Trophoblast cell (in vitro differentiated cells and primary cell): ENCODE results near the gene ODAD2.
A peak's percentile ranks its signal among the peaks of the same experiment; 100 is the strongest.

ENCODE experiments used
- DNase-seq, 2 donors: peaks; one replicate each; pipeline ENCODE4 v3.0.0-alpha.2; 2016
- H2AFZ ChIP-seq: 2 replicates; pipeline ENCODE4 v1.6.1; 2013; ENCODE audit warnings: low read length, moderate library complexity, mild to moderate bottlenecking; ENCODE audit not compliant: insufficient read depth, poor library complexity
- H2AK5ac ChIP-seq: 2 replicates; pipeline ENCODE4 v1.6.1; 2013; ENCODE audit warnings: mild to moderate bottlenecking, low read length
- H2BK120ac ChIP-seq: 2 replicates; pipeline ENCODE4 v1.6.1; 2013; ENCODE audit warnings: low read length, mild to moderate bottlenecking, moderate library complexity; ENCODE audit not compliant: insufficient read depth, poor library complexity
- H2BK12ac ChIP-seq: 2 replicates; pipeline ENCODE4 v1.6.1; 2013; ENCODE audit warnings: mild to moderate bottlenecking, low read length, moderate library complexity
- H2BK5ac ChIP-seq: 2 replicates; pipeline ENCODE4 v1.6.1; 2013; ENCODE audit warnings: low read length, low read depth, moderate library complexity, mild to moderate bottlenecking; ENCODE audit not compliant: poor library complexity
- H3K14ac ChIP-seq: 2 replicates; pipeline ENCODE4 v1.6.1; 2013; ENCODE audit warnings: mild to moderate bottlenecking, low read length
- H3K18ac ChIP-seq: 2 replicates; pipeline ENCODE4 v1.6.1; 2013; ENCODE audit warnings: mild to moderate bottlenecking, low read length
- H3K23ac ChIP-seq: 2 replicates; pipeline ENCODE4 v1.6.1; 2013; ENCODE audit warnings: low read length
- H3K27ac ChIP-seq: 2 replicates; pipeline ENCODE4 v1.5.1; 2013; ENCODE audit warnings: low read depth, mild to moderate bottlenecking, inconsistent platforms, low read length, moderate library complexity
- H3K27me3 ChIP-seq: 2 replicates; pipeline ENCODE4 v1.6.1; 2013; ENCODE audit warnings: inconsistent platforms, mild to moderate bottlenecking, low read length, moderate library complexity; ENCODE audit not compliant: insufficient read depth
- H3K36me3 ChIP-seq, 2 experiments: 1 replicate in 1 of 2; 2 replicates in 1 of 2; pipeline ENCODE4 v1.6.1; 2013; ENCODE audit warnings: low read length in 2 of 2, mild to moderate bottlenecking in 2 of 2, moderate library complexity in 1 of 2; ENCODE audit not compliant: insufficient read depth in 2 of 2, control insufficient read depth in 1 of 2
- H3K4ac ChIP-seq: 2 replicates; pipeline ENCODE4 v1.6.1; 2013; ENCODE audit warnings: low read depth, mild to moderate bottlenecking, low read length, moderate library complexity
- H3K4me1 ChIP-seq, 2 experiments: 1 replicate in 1 of 2; 2 replicates in 1 of 2; pipeline ENCODE4 v1.6.1; 2013; ENCODE audit warnings: low read length in 2 of 2, mild to moderate bottlenecking in 2 of 2, moderate library complexity in 1 of 2; ENCODE audit not compliant: insufficient read depth in 2 of 2, control insufficient read depth in 1 of 2
- H3K4me2 ChIP-seq: 2 replicates; pipeline ENCODE4 v1.6.1; 2013; ENCODE audit warnings: inconsistent platforms, mild to moderate bottlenecking, low read length, moderate library complexity
- H3K4me3 ChIP-seq: 2 replicates; pipeline ENCODE4 v1.5.1; 2013; ENCODE audit warnings: mild to moderate bottlenecking, low read depth, low read length, inconsistent platforms
- H3K79me1 ChIP-seq: one replicate; pipeline ENCODE4 v1.6.1; 2013; ENCODE audit warnings: low read length
- H3K79me2 ChIP-seq: 2 replicates; pipeline ENCODE4 v1.6.1; 2013; ENCODE audit warnings: low read length, mild to moderate bottlenecking; ENCODE audit not compliant: control insufficient read depth, insufficient read depth, poor library complexity
- H3K9ac ChIP-seq: 2 replicates; pipeline ENCODE4 v1.6.1; 2013; ENCODE audit warnings: mild to moderate bottlenecking, low read length
- H3K9me3 ChIP-seq: 2 replicates; pipeline ENCODE4 v1.6.1; 2013; ENCODE audit warnings: low read depth, mild to moderate bottlenecking, control low read depth, inconsistent platforms, low read length; ENCODE audit not compliant: insufficient read depth
- H4K12ac ChIP-seq: 2 replicates; pipeline ENCODE4 v1.6.1; 2013; ENCODE audit warnings: low read depth, mild to moderate bottlenecking, low read length, moderate library complexity
- H4K8ac ChIP-seq: 2 replicates; pipeline ENCODE4 v1.6.1; 2013; ENCODE audit warnings: low read depth, mild to moderate bottlenecking, low read length, moderate library complexity
- H4K91ac ChIP-seq: one replicate; pipeline ENCODE4 v1.6.1; 2013; ENCODE audit warnings: low read depth, mild to moderate bottlenecking, low read length, moderate library complexity
- WGBS: extraction: QIAGEN DNeasy Blood & Tissue Kit; methylation state at CpG from one replicate; pipeline ENCODE4 v1.1.7; 2013; ENCODE audit warnings: missing lambda C conversion rate; ENCODE audit not compliant: insufficient read length, insufficient coverage; ENCODE audit errors: extremely low coverage; 5-methylcytosine and 5-hydroxymethylcytosine counted together

The ODAD2 gene

DNA sequence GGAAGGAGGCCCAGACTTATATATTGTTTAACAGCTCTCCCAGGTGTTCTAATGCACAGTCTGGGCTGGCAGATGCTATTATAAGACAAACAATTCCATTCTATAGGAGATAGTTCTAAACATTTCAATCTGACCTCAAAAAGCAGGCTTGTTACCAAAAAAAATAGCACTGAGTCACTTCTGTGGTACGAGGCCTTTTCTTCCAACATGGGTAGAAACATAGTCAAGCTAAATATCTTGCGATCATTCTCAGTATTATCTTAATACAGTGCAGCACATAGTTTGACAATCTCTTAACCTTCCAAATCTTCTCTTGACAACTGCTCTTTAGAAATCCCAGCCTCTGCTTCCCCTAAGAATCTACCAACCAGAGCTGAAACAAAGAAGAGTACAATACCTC lies 206.7 kb downstream of the ODAD2 start:
- H4K12ac ChIP-seq: no peak overlapping the region
- H3K27me3 ChIP-seq: no peaks in the 10 kb centered on the region
- no peak overlapping the region for H3K23ac ChIP-seq
- no CpG with 5 or more reads among the region's 2 CpGs for WGBS
- DNase-seq: no peak
- H3K4me3 ChIP-seq: no peak overlapping the region
- no peak overlapping the region for H3K9ac ChIP-seq
- H3K79me1 ChIP-seq: no peaks in the 10 kb centered on the region
- no peaks in the 10 kb centered on the region for H3K9me3 ChIP-seq
- no peak overlapping the region for H3K14ac ChIP-seq
- no peaks in the 10 kb centered on the region for H3K79me2 ChIP-seq
- H2AK5ac ChIP-seq: no peak overlapping the region
- no peak overlapping the region for H3K4ac ChIP-seq
- no peak overlapping the region for H4K8ac ChIP-seq
- H3K27ac ChIP-seq: no peak overlapping the region
- H2BK120ac ChIP-seq: no peak overlapping the region
- no peak overlapping the region for H2BK12ac ChIP-seq
- no peak overlapping the region for H2AFZ ChIP-seq
- H3K36me3 ChIP-seq: no peaks in the 10 kb centered on the region
- H3K18ac ChIP-seq: no peak overlapping the region
- no peak overlapping the region for H3K4me2 ChIP-seq
- H4K91ac ChIP-seq: no peak overlapping the region
- H3K4me1 ChIP-seq: no peaks in the 10 kb centered on the region
- no peak overlapping the region for H2BK5ac ChIP-seq

DNA sequence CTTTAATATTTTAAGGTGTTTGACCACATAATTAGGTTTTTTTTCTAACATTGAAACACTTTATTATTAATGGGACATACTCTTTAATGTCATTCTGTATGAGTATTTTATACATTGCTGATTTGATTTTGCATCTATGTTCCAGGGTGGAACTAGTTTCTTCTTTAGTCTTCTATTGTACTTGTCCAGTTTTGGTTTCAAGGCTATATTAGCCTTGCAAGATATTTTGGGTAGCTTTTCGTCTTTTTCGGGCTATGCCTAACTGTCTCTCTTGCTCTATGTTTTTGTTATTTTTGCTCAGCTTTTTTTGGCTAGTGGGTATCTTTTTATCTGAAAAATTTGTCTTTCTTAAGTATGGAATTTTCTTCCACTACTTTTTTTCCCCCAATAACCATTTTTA lies 214.6 kb downstream of the ODAD2 start:
- H4K12ac ChIP-seq: no peak overlapping the region
- no peak overlapping the region for H3K4me3 ChIP-seq
- no peak overlapping the region for H4K8ac ChIP-seq
- no peak overlapping the region for H3K18ac ChIP-seq
- H2AK5ac ChIP-seq: no peak overlapping the region
- no peak overlapping the region for H3K9ac ChIP-seq
- H2BK5ac ChIP-seq: no peak overlapping the region
- H2AFZ ChIP-seq: no peak overlapping the region
- no peaks in the 10 kb centered on the region for H3K9me3 ChIP-seq
- no peaks in the 10 kb centered on the region for H3K79me2 ChIP-seq
- H3K4me2 ChIP-seq: no peak overlapping the region
- H3K23ac ChIP-seq: no peak overlapping the region
- no peak overlapping the region for H3K4ac ChIP-seq
- whole genome bisulfite sequencing: no CpG with 5 or more reads among the region's 2 CpGs
- no peak overlapping the region for H2BK120ac ChIP-seq
- H3K36me3 ChIP-seq: no peaks in the 10 kb centered on the region
- no peak overlapping the region for H2BK12ac ChIP-seq
- H3K27me3 ChIP-seq: no peaks in the 10 kb centered on the region
- DNase-seq: no peak
- H3K14ac ChIP-seq: no peak overlapping the region
- no peak overlapping the region for H3K27ac ChIP-seq
- no peaks in the 10 kb centered on the region for H3K79me1 ChIP-seq
- H4K91ac ChIP-seq: no peak overlapping the region
- H3K4me1 ChIP-seq: no peaks in the 10 kb centered on the region

DNA sequence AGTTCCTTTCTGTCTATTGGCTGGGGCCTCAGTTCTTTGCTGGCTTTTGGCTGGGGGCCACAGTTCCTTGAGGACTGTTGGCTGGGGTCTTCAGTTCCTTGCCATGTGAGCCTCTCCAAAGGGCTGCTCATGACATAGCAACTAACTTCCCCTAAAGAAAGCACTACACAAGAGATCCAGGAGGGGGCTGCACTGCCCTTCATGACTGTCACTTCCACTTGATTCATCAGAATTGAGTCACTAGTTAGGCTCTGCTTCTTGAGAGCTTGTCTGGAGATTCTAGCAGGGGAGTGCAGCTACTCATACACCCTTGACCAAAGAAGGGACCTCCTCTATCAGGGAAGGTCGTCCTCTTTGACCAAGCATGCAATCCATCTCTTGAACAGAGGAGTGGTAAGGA lies 215.2 kb downstream of the ODAD2 start:
- H3K4ac ChIP-seq: no peak overlapping the region
- H4K91ac ChIP-seq: no peak overlapping the region
- H2BK120ac ChIP-seq: no peak overlapping the region
- no peak overlapping the region for H2AK5ac ChIP-seq
- no peak overlapping the region for H3K23ac ChIP-seq
- H2BK5ac ChIP-seq: no peak overlapping the region
- no peaks in the 10 kb centered on the region for H3K36me3 ChIP-seq
- no peak overlapping the region for H3K9ac ChIP-seq
- H2AFZ ChIP-seq: no peak overlapping the region
- H3K4me1 ChIP-seq: no peaks in the 10 kb centered on the region
- H3K27ac ChIP-seq: no peak overlapping the region
- H2BK12ac ChIP-seq: no peak overlapping the region
- H3K14ac ChIP-seq: no peak overlapping the region
- no peak overlapping the region for H4K8ac ChIP-seq
- no peaks in the 10 kb centered on the region for H3K9me3 ChIP-seq
- no peak overlapping the region for H3K4me3 ChIP-seq
- H4K12ac ChIP-seq: no peak overlapping the region
- H3K18ac ChIP-seq: no peak overlapping the region
- peak; percentile 61 to 69 for DNase-seq
- H3K27me3 ChIP-seq: no peaks in the 10 kb centered on the region
- H3K79me1 ChIP-seq: no peaks in the 10 kb centered on the region
- no CpG with 5 or more reads among the region's 1 CpG for WGBS
- H3K79me2 ChIP-seq: no peaks in the 10 kb centered on the region
- no peak overlapping the region for H3K4me2 ChIP-seq

DNA sequence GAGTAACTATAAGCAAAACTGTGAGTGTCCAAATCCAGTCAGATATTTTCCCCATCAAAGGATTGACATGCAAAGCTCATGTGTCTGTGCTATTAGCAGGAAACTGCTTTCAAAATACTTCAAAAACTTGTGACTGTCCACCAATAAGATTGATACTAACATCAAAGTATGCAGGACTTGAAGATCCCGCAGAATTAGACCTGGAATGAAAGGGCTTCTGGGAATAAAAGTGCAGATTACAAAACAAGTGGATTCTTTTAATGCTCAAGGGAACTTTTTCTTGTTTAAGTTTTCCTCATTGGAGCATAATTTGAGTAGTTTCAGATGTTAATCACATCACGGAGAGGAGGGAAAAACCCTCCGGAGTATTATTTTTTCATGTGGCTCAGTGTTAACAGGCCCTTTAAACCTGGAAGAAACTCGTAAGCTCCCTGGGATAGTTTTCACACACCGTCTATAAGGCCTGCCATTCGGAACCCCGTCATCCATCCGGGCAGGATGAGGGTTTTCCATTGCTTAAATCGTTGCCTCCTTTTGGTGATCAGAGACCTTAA lies 219.3 kb downstream of the ODAD2 start:
- DNase-seq: peak; percentile 20 to 39
- Histone ChIP-seq H3K4me3 (no peak overlapping the region), H2BK5ac (no peak overlapping the region), H4K12ac (no peak overlapping the region), H3K27me3 (no peaks in the 10 kb centered on the region), H2BK120ac (no peak overlapping the region), H4K91ac (no peak overlapping the region), H2AK5ac (no peak overlapping the region), H3K4me2 (no peak overlapping the region), H3K9ac (no peak overlapping the region), H2AFZ (no peak overlapping the region), H3K36me3 (no peaks in the 10 kb centered on the region), H3K9me3 (no peaks in the 10 kb centered on the region), H3K79me2 (no peaks in the 10 kb centered on the region), H3K18ac (no peak overlapping the region), H3K79me1 (no peaks in the 10 kb centered on the region), H3K14ac (no peak overlapping the region), H3K4me1 (no peaks in the 10 kb centered on the region), H2BK12ac (no peak overlapping the region), H3K23ac (no peak overlapping the region), H4K8ac (no peak overlapping the region), H3K4ac (no peak overlapping the region), H3K27ac (no peak overlapping the region)
- WGBS: no CpG with 5 or more reads among the region's 9 CpGs
